AG10803 (cell line): ENCODE data around the gene EFL1.
"Not testable (repeated sequence)": the region's sequence is repeated elsewhere in the genome, so short reads cannot be mapped to it uniquely, and the experiment has no call there.

ENCODE experiments used
- DNase-seq: peaks from one replicate; pipeline ENCODE4 v3.0.0; 2010; ENCODE audit warnings: low read depth
- H3K4me3 ChIP-seq: 2 replicates; pipeline ENCODE4 v1.5.1; 2011; ENCODE audit warnings: mild to moderate bottlenecking, low read length, control low read depth
- TF ChIP-seq, protein P1 (sequence below): conservative IDR thresholded peaks from 2 replicates; pipeline ENCODE4 v1.5.1; 2011; ENCODE audit warnings: mild to moderate bottlenecking, low read length, control low read depth, inconsistent platforms

EFL1 gene

DNA sequence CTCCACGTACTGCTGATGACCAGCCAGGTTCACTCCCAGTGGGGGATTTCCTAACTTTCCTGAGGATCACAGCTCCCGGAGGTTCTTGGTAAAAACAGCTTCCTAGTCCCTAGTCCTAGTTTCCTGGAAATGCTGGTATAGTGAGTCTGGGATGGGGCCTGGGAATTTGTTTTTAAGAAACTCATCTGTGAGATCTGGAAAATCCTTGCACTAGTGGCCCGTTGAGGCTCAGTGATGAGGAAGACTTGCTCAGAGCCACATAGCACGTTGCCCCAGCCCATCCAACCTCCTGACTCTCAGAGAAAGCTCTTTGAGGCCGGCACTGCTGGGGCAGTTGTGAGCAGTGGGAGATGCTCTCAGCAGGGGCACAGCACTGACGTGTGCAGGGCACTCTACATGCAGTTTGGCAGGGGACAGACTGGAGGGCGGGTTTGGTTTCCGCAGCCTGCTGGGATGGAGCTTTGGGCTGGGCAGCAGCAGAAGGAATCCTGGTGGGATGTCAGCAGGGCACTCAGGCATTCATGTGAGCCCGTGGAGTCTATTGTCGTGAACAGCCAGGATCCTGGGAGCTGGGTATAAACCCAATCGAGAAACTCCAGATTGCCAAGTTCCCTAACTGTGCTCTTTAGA, 31.6 kb upstream of the EFL1 start:
- no peak for DNase-seq
- TF ChIP-seq, protein P1, sequence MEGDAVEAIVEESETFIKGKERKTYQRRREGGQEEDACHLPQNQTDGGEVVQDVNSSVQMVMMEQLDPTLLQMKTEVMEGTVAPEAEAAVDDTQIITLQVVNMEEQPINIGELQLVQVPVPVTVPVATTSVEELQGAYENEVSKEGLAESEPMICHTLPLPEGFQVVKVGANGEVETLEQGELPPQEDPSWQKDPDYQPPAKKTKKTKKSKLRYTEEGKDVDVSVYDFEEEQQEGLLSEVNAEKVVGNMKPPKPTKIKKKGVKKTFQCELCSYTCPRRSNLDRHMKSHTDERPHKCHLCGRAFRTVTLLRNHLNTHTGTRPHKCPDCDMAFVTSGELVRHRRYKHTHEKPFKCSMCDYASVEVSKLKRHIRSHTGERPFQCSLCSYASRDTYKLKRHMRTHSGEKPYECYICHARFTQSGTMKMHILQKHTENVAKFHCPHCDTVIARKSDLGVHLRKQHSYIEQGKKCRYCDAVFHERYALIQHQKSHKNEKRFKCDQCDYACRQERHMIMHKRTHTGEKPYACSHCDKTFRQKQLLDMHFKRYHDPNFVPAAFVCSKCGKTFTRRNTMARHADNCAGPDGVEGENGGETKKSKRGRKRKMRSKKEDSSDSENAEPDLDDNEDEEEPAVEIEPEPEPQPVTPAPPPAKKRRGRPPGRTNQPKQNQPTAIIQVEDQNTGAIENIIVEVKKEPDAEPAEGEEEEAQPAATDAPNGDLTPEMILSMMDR, result no peak
- no peak overlapping the region for H3K4me3 ChIP-seq

DNA sequence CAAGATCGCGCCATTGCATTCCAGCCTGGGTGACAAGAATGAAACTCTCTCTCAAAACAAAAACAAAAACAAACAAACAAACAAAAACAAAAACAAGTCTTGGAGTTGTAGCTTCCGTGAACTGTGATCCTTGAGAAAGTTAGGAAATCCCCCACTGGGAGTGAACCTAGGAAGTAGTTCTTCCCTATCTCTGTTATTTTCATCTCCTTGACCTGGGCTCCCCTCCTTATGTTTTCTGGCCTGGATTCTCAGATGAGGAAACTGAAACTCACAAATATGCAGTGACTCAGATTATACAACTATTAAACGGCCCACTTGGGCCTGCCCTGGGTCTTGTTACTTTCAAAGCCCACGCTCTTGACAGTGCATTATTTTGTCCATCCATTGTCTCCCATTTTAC, 29.7 kb upstream of the EFL1 start:
- no peak for DNase-seq
- TF ChIP-seq, protein P1, result no peak
- H3K4me3 ChIP-seq, result no peak overlapping the region

DNA sequence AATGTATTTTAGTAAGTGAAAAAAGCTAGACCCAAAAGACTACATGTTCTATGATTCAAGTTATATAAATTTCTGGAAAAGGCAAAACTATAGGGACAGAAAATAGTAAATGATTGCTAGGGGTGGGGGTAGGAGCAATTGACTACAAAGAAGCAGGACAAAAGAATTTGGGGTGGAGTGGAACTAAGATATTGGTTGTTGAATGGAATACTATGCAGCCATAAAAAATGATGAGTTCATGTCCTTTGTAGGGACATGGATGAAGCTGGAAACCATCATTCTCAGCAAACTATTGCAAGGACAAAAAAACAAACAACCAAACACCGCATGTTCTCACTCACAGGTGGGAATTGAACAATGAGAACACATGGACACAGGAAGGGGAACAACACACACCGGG, 25.7 kb upstream of the EFL1 start:
- H3K4me3 ChIP-seq, DNase-seq: not testable (repeated sequence)

DNA sequence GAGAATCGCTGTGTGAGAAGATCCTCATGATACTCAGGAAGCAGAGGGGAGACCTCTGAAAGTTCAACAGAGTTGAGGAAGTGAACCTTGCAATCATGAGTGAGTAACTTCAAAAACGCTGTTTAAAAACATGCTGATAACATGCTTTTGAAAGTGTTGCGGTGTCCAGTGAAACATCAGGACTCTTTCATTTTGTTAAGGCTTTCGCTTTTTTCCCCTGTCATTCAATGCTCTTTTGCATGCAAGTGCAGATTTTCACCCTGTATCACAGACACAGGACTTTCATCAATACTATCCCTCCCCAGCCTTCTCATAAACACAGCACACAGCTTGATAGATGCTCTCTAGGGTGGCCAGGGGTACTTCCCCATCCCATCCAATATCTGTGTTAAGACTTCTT, 23.9 kb upstream of the EFL1 start:
- not testable (repeated sequence) for H3K4me3 ChIP-seq, DNase-seq

DNA sequence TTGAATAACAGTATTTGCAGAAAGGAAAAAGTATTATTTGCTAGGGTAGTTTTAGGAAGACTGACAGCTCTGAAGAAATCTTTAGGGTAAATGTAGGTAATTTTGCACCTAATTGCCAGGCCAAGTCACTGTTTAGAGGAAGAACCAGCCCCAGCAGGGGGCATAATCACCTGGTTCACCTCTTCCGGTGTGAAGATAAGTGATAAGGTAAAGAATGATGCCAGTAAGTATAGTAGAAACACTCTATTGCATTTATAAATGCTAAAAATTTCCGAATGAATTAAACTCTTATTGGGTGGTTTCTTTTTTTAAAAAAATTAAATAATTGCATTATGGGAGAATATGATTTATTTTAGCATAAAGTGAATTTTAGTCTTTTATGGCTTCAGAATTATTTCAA, 21.8 kb upstream of the EFL1 start:
- DNase-seq, H3K4me3 ChIP-seq: not testable (repeated sequence)

DNA sequence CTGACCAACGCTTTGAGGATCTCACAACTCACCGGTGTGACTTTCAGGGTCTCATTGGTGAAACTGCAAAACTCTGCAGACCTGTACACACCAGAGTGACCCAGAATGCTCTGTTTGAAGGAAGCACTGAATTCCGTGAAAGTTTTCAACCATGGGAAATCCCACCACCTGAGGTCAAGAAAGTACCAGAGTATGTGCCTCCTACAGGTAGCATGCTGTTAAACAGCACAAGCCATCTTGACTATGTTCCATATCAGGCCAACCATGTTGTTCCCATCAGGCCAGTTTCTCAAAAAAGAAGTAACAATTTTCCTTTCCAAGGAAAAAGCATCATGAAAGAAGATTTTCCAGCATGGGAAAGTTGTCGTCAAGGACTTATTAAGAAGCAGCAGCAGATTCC, 19.9 kb upstream of the EFL1 start:
- H3K4me3 ChIP-seq, DNase-seq: not testable (repeated sequence)

DNA sequence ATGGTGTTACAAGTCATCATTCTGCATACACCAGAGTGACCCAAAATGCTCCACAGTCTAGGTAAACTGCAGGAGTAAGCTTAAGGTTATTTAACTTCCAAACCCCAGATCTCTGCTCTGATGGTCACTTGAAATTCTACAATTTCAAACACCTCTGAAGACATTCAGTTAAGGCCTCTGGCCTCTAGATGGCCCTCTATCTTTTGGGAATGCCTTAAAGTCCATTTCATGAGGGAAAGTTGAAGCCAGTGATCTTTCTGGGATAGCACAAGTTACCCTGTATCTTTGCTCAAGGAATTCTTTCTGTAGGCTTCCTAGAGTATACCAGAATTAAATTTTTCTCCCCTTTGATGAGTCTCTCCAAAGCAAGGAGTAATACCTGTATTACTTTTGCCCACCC, 18.7 kb upstream of the EFL1 start:
- not testable (repeated sequence) for H3K4me3 ChIP-seq, DNase-seq
- TF ChIP-seq, protein P1, result peak; percentile 25

DNA sequence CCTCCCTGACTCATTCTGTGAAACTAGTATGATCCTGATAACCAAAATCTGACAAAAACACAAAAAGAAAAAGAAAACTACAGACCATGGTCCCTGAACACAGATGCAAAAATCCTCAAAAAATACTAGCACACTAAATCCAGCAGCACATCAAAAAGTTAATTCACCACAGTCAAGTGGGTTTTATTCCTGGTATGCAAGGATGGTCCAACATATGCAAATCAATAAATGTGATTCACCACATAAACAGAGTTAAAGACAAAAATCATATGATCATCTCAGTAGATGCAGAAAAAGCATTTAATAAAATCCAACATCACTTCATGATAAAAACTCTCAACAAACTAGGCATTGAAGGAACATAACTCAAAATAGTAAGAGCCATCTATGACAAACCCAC, 12.9 kb upstream of the EFL1 start:
- TF ChIP-seq, protein P1, result no peak
- no peak for DNase-seq
- no peak overlapping the region for H3K4me3 ChIP-seq

DNA sequence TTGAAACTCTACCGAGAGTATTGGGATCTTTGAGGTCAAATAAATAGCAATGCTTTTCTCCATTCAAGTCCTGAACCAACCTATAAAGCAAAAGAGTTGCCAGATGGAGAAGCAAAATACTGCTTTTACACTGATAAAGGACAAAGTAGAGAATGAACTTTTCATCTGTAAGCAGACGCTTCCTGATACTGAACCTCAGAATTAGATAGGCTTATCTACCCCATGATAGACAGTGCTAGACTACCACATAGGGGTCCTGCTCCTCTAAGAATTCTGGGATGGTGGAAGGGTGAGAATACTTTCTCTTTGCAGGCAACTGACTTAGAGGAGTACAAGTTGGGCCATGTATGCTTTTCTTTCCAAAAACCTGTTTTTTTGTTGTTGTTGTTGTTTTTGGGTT, 9.6 kb upstream of the EFL1 start:
- no peak for DNase-seq
- H3K4me3 ChIP-seq, result no peak overlapping the region
- TF ChIP-seq, protein P1, result no peak

DNA sequence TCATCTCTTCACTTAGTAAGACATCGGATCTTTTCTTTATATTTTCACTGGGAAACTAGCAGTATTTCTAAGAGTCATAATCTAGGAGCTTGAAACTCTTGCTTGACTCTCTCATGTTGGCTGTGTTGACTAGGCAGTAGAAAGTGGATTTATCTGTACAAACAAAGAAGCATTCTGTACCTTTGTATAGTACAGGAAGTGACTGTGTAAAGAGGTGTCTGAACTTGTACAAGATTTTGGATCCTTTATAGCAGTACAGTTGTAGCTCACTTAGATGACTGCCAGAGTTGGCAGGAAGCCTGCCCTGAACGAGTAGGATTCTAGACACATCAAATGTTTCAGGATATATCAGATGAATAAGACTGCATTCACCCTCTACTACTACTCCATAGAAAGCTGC, 5.9 kb upstream of the EFL1 start:
- DNase-seq, result not testable (repeated sequence)

DNA sequence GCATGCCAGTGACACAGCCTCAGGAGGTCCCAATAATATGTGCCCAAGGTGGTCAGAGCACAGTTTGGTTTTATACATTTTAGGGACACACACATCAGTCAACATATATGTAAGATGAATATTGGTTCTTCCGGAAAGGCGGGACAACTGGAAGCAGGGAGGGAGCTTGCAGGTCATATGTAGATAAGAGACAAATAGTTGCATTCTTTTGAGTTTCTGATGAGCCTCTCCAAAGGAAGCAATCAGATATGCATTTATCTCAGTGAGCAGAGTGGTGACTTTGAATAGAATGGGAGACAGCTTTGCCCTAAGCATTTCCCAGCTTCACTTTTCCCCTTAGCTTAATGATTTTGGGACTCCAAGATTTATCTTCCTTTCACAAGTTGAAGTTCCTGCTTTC, 4.6 kb upstream of the EFL1 start:
- H3K4me3 ChIP-seq, DNase-seq: not testable (repeated sequence)

More for the DNA sequence above, 5.9 kb upstream of the EFL1 start:
- H3K4me3 ChIP-seq, result not testable (repeated sequence)
